GM19025 (cell line): ENCODE measurements around the gene VEPH1.

ENCODE experiments used
- ATAC-seq: cut with Tn5 transposase; IDR thresholded peaks from one replicate; pipeline ENCODE4 v1.9.1; 2021; ENCODE audit warnings: mild to moderate bottlenecking, low read depth, moderate library complexity; ENCODE audit not compliant: unreplicated experiment

VEPH1 gene

GRCh38 chr3:157479464-157480243 lies 23.6 kb downstream of the VEPH1 start:
- ATAC-seq, result no peak

DNA sequence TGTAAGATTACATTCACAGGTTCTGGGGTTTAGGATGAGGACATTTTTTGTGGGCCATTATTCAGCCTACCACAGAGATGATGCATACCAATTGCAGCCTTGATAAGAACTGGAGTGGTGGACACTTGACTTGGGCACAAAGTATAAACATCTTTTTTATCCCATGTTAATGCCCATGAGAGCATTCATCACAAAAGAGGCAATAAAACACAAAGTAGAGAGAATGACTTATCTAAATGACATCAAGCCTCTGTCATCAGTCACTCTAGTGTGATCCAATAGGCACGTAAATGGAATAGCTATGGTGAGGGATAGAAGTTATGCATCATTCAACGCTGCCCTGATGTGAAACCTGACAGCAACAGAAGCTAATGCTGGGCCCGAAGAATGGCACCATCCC lies 25.8 kb downstream of the VEPH1 start:
- ATAC-seq, result no peak

- no peak for ATAC-seq
Observed at GRCh38 chr3:157475921-157476414, 27.2 kb downstream of the VEPH1 start.

DNA sequence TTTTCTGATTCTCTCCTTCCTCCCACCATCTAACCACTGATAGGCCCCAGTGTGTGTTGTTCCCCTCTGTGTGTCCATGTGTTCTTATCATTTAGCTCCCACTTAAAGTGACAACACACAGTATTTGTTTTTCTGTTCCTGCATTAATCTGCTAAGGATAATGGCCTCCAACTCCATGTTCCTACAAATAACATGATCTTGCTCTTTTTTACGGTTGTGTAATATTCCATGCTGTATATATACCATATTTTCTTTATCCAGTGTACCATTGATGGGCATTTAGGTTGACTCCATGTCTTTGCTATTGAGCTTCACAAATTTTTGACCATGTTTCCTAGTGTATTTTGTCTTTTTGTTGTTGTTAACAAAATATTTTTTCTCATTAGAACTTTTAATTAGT lies 30.6 kb downstream of the VEPH1 start:
- ATAC-seq, result no peak

GRCh38 chr3:157471064-157471463 lies 32.2 kb downstream of the VEPH1 start:
- ATAC-seq, result no peak

- no peak for ATAC-seq
Observed at GRCh38 chr3:157469561-157470294, 33.5 kb downstream of the VEPH1 start.

GRCh38 chr3:157467200-157467599 lies 36.0 kb downstream of the VEPH1 start:
- ATAC-seq, result no peak

- ATAC-seq, result no peak
Observed at GRCh38 chr3:157465741-157466140, 37.5 kb downstream of the VEPH1 start.

DNA sequence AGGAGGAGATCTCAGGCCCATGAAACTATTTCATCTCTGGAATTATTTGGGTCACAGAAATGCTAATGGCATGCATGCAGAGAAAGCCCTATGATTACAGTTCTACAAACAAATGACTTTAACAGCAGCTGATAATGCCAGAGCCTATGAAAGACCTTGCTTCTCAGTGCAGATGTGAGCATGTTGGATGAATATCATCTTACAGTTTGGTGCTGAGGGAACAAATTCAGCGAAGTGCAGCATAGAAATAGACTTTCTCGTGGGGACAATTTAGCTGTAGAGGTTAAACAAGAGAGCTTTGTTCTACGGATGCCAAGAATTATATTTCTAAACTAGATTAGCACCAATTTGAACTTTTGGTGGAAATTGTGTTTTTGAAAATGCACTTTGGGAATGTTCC lies 38.9 kb downstream of the VEPH1 start:
- ATAC-seq, result no peak

- ATAC-seq, result no peak
Observed at GRCh38 chr3:157463816-157464215, 39.4 kb downstream of the VEPH1 start.

GRCh38 chr3:157460253-157460652 lies 43.0 kb downstream of the VEPH1 start:
- no peak for ATAC-seq

DNA sequence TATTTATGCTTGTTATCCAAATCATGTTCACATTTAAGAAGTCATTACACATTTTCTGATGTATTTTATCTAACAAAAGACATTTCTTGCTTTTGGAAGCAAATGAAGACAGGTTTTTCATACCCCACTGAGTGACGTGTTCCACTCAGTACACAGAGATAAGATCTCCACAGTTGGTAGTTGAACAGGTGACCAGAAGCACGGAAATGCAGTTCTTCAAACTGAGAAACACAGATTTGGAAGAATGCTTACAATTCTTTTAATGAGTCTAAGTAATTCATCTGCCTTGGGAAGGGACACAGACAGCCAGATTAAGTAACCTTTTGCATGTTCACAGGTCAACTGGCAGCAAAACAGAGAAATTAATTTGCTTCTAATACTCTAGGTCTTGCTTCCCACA lies 43.5 kb downstream of the VEPH1 start:
- ATAC-seq, result no peak

DNA sequence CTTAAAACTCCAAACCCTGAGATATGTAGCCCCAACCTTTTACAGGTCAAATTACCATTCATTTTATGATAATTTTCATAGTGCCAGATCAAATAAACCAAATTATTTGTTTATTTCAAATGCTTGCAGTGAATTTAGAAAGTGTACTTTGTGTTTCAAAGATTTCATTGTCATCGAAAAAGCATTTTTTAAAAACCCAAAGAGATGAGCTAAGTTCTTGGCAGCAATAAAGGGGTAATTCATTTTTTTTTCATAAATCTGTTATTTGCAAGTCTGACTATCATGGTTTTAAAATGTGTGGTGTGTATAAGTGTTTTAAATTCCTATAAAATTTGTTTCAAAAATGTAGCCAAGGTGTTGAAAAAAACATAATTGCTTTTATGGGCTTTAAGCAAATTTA lies 49.4 kb downstream of the VEPH1 start:
- no peak for ATAC-seq

GRCh38 chr3:157452097-157452496 lies 51.1 kb downstream of the VEPH1 start:
- no peak for ATAC-seq

- ATAC-seq, result no peak
Observed at GRCh38 chr3:157447026-157447694, 56.1 kb downstream of the VEPH1 start.

GRCh38 chr3:157445857-157446256 lies 57.4 kb downstream of the VEPH1 start:
- no peak for ATAC-seq

DNA sequence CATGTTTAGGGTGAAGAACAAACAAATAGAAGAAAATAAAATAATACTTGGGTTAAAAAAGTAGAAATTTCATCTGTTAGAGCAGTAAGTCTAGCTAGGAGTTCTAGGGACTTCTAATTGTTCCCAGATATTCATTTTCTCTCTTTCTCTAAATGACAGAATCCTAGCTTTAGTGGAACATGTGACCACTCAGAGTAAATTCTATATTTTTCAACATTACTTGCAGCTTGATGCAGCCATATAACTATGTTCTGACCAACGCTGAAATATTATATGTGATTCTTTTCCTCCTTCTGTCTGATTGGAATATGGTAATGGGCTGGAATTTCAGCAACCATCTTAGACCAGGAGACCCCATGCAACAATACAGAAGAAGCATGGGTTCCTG lies 58.4 kb downstream of the VEPH1 start:
- ATAC-seq, result no peak

DNA sequence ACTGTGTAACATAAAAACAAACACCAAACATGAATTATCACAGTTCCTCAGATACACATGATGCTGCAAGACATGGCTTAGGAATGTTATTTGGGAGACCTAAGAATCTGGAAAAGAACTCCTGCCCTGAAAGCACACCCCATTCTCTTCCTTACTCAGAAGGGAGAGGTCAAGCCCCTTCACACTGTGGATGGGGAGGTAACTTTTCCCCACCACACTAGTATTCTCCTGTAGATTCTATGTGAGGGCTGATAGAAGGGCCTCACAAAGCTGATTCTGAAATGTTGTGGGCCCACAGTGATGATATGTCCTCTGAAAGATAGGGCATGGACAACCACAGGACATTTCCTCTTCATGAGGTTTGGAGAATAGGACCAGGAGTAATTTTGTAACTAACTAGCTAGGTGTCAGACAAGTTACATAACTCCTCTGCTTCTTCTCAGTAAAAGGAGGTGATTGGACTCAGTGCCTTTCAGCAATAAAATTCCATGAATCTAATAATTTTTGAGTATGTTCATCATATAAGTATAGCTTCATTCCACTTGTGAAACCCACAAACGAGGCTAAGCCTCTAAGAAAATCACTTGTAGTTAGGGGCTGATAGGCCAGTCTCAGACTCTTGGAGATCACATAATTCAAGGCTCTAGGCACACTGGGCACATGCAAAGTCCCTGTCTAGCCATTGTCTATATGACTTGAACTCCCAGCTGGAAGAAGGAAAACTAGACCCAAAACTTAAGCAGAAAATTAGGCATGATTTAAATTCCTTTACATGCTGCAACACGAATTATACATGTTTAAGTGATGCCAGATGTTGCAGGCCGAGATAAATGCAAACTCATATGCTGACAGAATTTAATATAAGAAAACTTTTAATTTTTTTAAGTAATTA lies 59.1 kb downstream of the VEPH1 start:
- no peak for ATAC-seq

DNA sequence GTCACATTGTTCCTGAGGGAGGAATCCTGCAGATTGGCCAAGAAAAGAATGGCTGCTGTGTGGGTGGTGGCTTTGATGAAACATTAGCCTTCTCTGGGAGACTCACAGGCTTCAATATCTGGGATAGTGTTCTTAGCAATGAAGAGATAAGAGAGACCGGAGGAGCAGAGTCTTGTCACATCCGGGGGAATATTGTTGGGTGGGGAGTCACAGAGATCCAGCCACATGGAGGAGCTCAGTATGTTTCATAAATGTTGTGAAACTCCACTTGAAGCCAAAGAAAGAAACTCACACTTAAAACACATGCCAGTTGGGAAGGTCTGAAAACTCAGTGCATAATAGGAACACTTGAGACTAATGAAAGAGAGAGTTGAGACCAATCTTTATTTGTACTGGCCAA lies 60.5 kb downstream of the VEPH1 start:
- no peak for ATAC-seq

DNA sequence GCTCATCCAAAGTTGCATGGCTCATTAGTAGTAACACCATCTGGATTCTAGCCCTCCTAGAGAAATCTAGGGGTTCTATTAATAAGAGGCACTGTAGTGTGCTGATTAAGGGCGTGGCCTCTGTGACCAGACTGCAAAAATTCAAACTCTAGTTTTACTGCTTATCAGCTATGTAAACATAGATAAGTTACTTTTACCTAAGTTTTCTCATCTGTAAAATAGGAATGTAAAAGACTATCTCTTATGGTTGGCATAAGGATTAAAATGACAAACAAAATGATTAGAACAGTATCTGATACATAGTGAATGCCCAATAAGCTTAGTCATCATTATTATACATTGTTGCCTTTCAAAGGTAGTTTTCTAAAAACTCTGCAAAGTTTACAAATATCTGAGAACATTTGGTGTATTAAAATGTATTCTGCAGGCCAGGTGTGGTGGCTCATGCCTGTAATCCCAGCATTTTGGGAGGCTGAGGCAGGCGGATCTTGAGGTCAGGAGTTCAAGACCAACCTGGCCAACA lies 62.1 kb downstream of the VEPH1 start:
- no peak for ATAC-seq
